ENCODE data around the gene CHAMP1.
"Not testable (repeated sequence)": the region's sequence is repeated elsewhere in the genome, so short reads cannot be mapped to it uniquely, and the experiment has no call there.

Gene CHAMP1

GRCh38 chr13:114334305-114335053, 20.2 kb downstream of the CHAMP1 start:
- DNase-seq (ENCODE audit: low read depth), result no peak

GRCh38 chr13:114336457-114336856, 22.2 kb downstream of the CHAMP1 start:
- DNase-seq (ENCODE audit: low read depth), result not testable (repeated sequence)

- no peak for DNase-seq (ENCODE audit: low read depth)
These were observed 24.7 kb downstream of the CHAMP1 start for GRCh38 chr13:114338959-114339358.

GRCh38 chr13:114339857-114340534, 25.7 kb downstream of the CHAMP1 start:
- no peak for DNase-seq (ENCODE audit: low read depth)

GRCh38 chr13:114341003-114341777, 26.9 kb downstream of the CHAMP1 start:
- DNase-seq (ENCODE audit: low read depth), result no peak

- not testable (repeated sequence) for DNase-seq (ENCODE audit: low read depth)
These were observed 33.0 kb downstream of the CHAMP1 start for GRCh38 chr13:114347256-114347655.

GRCh38 chr13:114352763-114353162, 38.5 kb downstream of the CHAMP1 start:
- not testable (repeated sequence) for DNase-seq (ENCODE audit: low read depth)

GRCh38 chr13:114353382-114353781, 39.1 kb downstream of the CHAMP1 start:
- DNase-seq (ENCODE audit: low read depth), result not testable (repeated sequence)
